HG02852 (cell line): ENCODE data around the gene ALOXE3.
"Not testable (repeated sequence)": the region's sequence is repeated elsewhere in the genome, so short reads cannot be mapped to it uniquely, and the experiment has no call there.

ENCODE experiments used
- ATAC-seq: cut with Tn5 transposase; IDR thresholded peaks from one replicate; pipeline ENCODE4 v1.9.1; 2021; ENCODE audit warnings: mild to moderate bottlenecking, moderate library complexity; ENCODE audit not compliant: unreplicated experiment

ALOXE3 gene

DNA sequence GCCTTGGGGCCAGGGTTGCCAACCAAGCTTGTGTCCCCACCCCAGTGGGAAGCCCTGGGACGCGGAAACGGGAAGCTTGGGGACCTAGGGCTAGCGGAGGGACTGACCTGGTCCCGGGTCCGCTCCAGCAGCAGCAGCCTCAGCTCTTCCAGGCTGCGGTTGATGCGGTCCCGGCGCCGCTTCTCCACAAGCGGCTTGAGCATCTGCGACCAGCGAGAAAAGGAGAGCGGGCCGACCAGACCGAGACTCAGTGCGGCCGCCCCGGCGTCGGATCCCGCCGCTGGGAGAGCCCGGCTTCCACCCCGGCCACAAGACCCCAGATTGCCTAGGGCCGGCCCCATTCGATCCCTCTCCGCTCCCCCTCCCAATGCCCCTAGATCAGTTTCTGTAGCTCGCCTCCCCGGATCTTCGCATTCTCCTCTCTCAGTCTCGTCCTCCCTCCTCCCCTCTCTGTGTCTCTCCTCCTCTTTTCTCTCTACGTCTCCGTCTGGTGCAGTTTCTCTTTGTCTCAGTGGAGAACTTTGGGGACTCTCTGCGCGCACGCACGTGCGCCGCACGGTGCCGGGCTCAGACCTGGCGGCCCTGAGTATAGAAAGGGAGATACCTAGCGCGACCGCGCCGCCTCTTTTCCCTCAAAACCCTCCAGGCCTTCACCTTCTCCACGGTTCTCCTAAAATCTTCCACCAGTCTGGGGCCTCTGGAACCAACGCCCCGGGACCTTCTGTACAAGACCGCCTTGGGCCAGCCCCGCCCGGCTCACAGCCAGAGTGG is 4.8 kb upstream of the ALOXE3 start:
- no peak for ATAC-seq

DNA sequence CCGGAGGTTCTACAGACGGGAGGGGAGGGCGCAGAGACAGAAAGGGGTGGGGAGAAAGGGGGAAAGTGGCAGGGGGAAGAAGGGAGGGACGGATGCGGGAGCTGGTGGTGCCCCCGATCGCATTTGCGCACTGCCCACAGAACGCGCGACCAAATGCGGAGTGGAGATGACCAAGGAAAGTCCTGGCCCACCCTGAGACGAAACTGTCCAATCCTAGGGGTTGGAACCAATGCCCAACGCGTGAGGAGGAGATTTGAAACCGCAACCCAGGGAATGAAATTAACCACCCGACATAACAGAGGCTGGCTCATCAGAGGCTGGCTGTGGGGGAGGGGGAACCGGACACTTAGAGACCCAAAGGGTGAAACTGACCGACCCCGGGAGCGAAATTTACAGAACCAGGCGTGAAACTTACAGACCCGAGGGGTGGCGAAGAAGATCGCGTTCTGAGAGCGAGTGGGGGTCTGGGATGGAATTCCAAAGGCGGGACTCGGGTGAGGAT is 4.2 kb upstream of the ALOXE3 start:
- no peak for ATAC-seq

DNA sequence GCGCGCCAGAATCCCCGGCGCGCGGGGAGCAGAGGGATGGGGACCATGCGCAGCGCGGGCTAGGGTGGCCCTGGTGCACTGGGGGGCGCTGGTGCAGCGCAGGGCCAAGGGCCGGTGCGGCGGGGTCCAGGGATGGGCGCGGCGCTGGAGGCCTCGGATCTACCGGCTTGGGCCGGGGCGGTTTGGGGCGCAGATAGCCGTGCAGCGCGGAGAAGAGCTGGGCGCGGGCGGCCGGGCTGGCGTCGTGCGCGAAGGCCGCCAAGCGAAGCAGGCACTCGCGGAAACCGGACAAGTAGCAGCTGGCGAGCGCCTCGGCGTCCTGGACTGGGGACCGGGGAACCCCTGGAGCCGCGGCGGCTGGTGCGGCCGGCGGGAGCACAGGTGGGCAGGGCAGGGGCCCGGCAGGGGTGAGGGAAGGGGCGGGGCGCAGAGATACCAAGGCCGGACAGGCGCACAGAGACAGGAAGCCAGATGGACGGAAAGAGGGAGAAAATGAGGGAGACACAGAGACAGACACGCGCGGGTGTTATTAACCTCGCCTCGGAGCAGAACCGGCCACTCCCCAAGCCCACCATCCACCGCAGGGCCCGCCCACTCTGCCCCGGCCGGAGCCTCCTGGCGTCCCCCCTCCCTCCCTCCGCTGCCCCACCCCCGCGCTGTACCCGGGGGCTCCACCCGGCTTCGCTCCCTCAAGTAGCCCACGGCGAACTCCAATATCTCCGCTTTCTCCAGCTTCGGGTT is 3.5 kb upstream of the ALOXE3 start:
- no peak for ATAC-seq

DNA sequence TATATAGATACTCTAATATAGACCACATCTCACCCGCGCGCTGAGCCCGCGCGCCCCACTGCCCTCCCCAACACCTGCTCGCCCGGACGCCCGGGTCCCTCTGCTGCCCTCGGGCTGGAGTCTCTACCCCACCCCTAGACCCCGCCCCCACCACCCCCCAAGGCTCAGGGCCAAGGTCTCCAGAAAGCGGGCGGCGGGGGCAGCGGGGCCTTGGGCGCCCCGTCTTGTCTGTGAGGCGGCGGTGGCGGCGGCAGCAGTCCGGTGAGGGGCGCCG is 3.0 kb upstream of the ALOXE3 start:
- no peak for ATAC-seq

DNA sequence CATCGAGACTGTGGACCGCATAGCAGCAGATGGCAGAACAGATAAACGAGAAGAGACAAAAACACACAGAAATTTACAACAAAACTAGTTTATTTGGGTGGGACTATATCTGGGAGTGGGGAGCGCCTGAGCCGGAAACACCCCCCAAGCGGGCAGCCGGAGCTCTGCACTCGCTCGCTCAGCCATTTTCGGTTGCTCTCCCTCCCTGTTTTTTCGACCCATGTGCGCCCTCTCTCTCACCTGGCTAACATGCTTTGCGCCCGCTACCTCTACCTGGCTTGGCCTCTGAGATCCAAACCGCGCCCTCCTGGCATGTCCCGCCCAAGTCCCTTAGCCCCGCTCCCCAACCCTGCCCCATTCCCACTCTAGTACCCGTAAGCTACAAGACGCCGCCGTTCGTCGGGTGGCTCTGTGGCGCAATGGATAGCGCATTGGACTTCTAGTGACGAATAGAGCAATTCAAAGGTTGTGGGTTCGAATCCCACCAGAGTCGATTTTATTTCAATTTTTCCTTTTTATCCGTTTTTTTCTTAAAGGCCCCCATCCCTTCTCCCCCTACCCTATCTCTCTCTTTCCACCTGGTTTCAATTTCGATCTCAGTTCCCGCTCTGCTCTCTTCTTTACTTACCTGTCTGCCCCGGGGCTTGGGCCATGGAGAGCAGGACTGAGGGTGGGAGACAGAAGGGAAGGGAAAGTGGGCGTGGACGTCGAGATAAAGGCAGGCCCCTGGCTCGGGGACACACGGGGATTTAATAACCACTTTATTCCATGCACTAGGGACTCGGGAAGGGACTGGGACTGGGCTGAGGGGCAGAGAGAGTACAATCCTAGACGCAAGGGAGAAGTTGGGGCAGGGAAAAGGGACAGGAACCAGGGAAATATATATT is 2.4 kb upstream of the ALOXE3 start:
- ATAC-seq: no peak

DNA sequence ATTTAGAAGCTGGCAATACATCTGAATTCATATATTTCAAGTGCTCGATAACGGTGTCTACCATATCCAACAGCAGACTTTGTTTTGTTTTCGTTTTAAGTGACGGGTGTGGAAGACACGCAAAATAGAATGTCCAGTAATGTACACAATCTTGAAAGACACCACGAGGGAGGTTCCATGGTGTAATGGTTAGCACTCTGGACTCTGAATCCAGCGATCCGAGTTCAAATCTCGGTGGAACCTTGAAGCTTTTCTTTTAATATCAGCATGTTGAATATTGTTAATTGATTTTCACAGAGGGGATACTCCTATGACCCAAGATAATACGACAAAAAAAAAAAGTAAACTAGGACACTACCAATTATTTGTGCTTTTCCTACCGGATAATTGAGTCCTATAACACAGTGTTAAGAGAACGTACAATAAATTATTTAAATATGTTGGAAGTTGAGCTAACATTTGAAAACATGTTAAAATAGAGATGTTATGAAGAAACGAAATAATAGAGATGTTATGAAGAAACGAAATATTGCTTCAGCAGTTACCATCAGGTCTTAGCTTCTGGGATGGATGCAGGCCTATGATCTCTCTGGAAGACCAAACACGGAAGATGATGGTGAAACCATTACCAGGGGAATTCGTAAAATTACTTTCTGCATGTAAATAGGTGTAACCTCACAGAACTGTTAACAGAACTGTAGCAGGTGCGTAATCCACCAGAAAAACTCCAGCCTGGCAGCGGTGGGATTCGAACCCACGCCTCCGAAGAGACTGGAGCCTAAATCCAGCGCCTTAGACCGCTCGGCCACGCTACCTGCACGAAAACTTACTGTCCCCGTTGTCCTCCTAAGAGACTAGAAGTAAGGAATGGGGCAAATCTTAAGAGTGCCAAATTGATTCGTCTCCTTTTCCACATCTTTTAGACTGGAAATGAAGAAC is 1.5 kb upstream of the ALOXE3 start:
- ATAC-seq: peak; percentile 25

DNA sequence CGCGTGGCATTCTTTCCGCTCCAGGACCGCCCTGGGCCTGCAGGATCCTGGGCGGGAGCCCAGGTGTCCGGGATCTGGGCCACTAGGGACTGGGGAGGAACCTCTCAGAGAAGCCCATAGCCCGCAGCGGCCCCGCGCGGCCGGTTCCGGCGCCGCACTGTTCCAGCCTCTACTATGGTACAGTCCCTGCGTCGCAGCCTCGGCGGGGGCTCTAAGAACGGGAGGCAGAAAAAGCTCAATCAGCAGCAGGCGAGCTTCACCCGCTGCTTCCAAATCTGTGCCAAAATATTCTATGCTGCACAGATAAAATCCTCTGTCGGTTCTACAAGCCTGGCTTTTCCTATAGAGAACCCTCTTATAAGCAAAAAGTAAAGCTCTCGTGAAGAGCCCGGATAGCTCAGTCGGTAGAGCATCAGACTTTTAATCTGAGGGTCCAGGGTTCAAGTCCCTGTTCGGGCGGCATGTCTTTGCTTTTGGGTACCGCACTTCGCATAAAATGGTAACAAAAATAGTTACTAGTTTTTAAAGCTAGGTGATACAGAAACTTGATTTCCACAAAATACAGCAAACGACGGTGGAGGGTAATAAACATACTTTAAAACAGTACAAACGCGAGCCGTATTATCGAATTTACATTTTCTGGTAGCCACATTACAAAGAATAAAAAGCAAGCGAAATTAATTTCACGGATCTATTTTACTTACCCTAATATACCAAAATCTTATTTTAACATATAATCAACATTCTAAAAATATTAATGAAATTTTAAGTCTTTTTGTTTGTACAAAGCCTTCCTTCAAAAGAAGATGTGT is 661 bp upstream of the ALOXE3 start:
- no peak for ATAC-seq

DNA sequence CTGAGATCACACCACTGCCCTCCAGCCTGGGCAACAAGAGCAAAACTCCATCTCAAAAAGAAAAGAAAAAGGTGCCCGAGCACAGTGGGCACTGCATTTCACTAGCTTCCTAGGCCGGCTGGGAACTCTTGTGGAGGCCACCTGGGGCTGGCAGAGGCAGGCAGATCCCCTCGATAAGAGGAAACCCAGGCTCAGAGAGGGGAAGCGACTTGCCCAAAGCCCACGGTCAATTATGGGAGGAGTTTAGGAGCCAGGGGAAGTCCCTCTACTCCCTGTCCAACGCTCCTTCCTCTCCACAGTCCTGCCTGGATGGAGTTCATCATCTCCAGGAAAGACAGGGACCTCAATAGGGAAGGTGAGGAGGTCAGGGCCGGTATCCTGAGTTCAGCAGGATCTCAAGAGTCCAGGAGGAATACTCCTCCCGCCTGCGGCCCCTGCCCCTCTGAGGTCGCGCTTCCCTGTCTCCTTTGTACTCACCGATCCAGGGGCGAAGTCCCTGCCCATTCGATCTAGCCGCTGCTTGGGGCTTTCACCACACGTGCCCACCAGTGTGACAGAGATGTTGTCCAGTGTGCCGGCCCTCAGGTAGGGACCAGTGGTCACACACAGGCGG is 841 bp downstream of the ALOXE3 start:
- ATAC-seq: no peak

DNA sequence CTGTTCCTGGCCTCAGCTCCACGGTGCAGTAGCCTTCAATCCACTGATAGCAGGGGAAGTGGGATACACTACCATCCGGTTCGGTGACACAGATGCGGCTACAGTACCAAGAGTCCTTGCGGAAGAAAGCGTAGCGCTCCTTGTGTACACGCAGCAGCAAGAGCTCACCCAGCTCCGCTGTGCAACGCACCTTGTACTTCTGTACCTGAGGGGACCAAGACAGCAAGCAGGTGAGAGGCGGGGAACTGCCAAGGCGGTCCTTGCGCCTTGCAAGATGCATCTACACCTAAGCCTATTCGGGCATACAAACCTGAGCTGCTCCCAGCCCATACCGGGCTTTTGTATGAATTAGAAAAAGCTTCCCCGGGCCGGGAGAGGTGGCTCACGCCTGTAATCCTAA is 1.5 kb downstream of the ALOXE3 start:
- no peak for ATAC-seq

DNA sequence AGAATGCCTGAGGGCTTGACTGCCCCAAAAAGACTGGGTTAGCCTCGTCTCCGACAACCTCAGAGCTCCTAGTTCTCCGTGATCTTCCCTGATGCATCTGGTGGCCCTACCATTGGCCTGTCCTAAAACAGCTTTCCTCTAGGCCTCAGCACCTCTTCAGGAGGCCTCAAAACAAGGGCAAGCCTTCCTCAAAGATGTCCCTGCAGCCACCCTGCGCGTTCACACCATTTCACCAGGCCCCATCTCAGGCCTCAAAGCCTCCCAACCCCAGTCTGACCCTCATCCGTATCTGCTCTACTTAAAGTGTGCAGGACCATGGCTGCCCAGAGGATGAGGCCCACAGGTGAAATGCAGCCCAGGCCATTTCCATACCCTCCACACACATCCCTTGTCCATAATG is 7.4 kb downstream of the ALOXE3 start:
- ATAC-seq: no peak

DNA sequence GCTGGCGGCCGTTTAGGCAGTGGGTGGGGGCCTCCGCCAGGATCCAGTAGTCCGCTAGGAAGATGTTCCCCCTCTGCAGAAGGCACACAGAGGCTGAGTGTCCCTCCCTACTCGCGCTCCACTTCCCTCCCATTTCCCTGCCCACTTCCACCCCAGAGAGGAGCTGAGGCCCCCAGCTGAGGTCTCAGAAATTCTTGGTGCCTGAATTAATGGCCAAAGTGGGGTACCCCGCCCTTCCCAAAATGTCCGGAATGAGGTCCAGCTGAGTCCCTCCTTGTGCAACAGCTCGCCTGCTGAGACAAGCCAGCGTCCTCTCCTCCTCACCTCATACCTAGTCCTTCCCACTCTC is 7.9 kb downstream of the ALOXE3 start:
- no peak for ATAC-seq

DNA sequence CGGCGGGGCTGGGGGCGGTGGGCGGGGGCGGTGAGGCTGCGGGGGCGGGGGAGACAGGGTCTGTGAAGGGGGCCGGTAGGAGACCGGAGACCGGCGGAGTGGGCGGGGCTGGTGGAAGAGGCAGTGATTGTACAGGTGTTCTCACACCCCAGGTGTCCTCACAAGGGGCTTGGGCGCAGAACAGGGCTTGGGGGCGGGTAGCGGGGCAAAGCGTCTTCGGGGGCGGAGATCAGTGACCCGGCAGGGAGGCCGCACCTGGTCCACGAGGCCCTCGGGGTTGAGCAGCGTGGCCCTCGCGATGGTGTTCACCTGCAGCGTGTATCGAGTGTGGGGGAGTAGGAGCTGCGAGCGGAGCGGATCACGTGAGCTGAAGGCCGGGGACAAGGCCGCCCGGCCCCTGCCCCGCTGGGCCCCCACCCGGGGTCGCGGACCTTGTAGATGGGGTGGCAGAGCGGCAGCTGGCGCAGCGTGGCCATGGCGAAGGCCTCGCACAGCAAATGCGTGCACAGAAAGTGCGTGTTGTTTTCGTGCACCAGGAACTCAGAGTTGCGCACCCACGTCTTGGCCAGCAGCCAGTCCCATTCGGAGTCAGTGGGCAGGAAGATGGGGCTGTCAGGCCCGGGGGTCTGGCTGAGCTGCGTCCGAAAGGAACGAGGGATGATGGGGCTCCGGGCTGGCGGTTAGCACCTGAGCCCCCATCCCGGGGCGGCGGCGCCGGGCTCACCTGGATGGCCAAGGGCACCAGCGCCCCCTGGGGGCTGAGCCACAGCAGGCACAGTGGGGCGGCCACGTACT is 8.5 kb downstream of the ALOXE3 start:
- no peak for ATAC-seq

DNA sequence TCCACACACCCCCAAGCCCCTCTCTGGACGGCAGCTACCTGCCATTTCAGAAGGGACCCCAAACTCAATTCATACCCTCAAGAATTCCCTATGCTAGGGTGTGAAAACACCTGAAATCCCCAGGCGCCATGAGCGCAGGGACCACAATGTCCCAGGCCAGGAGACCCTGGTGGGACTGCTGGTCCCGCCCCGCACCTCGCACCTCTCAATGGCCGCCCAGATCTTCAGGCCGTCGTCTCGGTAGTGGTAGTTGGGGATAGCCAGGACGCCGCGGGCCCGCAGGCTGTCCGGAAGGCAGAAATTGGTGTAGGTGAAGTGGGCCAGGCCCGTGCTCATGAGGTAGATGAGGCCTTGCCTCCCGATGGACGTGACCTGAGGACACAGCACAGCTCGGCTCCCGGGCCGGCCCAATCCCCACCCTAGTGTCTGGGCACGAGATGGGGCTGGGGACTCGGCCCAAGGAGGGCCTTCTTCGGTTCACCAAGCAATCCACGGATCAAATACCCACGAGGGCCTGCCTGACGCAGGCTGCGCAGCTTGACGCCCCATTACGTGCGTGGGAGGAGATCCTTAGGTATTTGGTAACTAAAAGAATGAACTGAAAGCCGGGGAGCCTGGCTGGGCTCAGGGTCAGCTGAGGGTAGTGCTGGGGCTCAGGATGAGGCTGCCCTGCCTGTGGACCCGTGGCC is 9.2 kb downstream of the ALOXE3 start:
- no peak for ATAC-seq

DNA sequence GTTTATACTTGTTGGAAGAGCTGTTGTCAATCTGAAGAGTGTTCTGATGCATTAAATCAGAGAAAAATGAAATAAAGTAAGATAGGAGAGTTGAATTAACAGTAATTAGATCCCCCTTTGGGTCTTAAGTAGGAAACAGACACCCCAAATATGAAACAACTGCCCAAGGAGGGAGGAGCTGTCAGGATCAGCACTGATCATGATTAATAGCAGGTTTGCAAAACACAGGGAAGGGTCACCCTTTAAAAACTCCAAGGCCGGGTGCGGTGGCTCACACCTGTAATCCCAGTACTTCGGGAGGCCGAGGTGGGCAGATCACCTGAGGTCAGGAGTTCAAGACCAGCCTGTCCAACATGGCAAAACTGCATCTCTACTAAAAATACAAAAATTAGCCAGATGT is 11.3 kb downstream of the ALOXE3 start:
- not testable (repeated sequence) for ATAC-seq

DNA sequence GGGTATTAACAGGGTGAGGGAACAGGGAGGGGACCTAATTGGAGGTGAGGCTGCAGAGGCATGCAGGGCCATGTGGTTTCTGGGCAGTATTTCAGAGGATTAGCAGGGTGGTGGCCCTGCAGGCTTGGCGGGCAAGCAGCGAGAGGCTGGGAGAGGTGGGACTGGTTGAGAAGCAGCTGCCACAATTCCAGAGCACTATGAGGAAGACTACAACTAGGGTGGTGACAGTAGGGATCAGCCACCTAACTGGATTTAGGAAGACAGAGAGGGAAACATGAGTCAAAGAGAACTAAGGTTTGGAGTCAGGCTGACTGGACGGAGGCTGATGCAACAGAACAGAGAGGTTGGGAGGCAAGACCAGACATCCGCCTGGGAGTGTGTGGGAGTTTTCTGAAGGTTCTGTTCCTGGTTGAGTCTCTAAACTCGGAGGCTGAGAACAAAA is 12.3 kb downstream of the ALOXE3 start:
- no peak for ATAC-seq

DNA sequence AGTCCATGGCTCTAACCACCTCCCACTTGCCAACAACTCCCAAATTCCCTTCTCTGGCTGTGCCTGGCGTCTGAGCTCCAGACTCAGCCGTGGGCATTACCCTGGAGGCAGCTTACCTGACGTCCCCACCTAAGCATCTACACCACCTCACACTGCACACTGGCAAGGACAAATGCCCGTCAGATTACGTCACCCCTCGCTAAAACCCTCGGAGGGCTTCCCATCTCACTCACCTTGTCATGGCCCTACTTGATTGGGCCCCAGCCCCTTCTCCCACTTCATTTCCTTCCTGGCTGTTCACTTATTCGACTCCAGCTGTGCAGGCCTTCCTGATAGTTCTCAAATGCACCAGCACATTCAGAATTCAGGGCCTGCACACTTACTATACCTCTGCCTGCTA is 13.4 kb downstream of the ALOXE3 start:
- no peak for ATAC-seq

DNA sequence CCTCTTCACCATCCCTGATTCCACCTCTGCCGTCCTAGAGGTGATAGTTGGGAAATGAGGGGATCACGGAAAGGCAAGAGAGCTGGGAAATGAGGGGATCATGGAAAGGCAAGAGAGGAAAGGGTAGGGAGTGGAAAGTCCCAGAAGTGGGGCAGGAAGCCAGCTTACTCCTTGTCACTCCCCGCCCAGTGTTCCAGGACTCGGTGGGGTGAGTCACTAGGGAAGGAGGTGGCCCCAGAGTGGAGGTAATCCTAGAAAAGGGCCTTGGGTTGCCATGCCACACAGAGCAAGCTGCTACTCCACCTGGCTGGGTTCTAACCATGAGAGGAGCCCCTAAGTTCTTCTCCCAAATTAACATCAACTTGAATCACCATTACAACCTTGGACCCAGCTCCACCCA is 14.8 kb downstream of the ALOXE3 start:
- no peak for ATAC-seq

DNA sequence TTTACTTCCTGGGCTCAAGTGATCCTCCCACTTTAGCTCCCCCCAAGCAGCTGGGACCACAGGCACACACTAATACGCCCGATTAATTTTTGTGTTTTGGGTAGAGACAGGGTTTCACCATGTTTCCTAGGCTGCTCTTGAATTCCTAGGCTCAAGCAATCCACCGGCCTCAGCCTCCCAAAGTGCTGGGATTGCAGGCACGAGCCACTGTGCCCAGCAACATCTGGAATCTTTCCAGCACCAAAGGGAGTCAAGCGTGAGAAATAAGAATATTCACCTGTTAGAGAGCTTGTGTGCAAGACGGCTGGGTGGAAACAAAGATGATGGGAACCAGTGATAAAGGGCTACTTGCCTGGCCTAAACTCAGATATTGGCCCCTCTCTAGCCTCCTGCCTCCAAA is 16.6 kb downstream of the ALOXE3 start:
- no peak for ATAC-seq
